GM12878 (cell line): Measurements from ENCODE around the gene CACNA1E. TPM values are rescaled to one million over a fixed set of nuclear protein-coding genes. Genes with fewer than 3 reads are reported as not detected.

Experiments
- ATAC-seq: fragments of 200-7000 bp; cut with Tn5 transposase; 3 replicates; pipeline ENCODE4 v1.9.1; 2020; ENCODE audit warnings: mild to moderate bottlenecking, moderate library complexity
- BruUV-seq: library from RNA; stranded (reverse); fragments of 400-500 nt; replicated peaks from 2 replicates; lab custom pipeline; 2021; lab: Mats Ljungman, UMichigan
- CTCF ChIA-PET: fragments of 300-600 bp; sonication (Branson Sonifier 250); formaldehyde crosslinking; extraction: SDS; loops from one replicate; lab custom pipeline; 2021; ENCODE audit warnings: inconsistent platforms; lab: Yijun Ruan, JAX
- POLR2A ChIA-PET: fragments of 350-600 bp; formaldehyde crosslinking; extraction: SDS; loops from one replicate; lab custom pipeline; 2021; ENCODE audit warnings: inconsistent platforms; lab: Charles Lee
- RAD21 ChIA-PET: fragments of 300-600 bp; sonication (Branson Sonifier 250); formaldehyde crosslinking; loops from one replicate; lab custom pipeline; 2023; ENCODE audit warnings: antibody characterized with exemption; ENCODE audit not compliant: unreplicated experiment; lab: Charles Lee
- SMC1A ChIA-PET: fragments of 300-600 bp; sonication (Branson Sonifier 250); formaldehyde crosslinking; loops from one replicate; lab custom pipeline; 2023; ENCODE audit not compliant: unreplicated experiment, uncharacterized antibody; lab: Charles Lee
- DNase-seq: peaks from one replicate; pipeline ENCODE4 v3.0.0-alpha.2; 2011; ENCODE audit warnings: low read depth, low spot score
- FAIRE-seq: peaks from 3 replicates; lab custom pipeline; 2011; peaks lifted over from hg19 to GRCh38; lab: Jason Lieb, UNC
- H2AFZ ChIP-seq: 2 replicates; pipeline ENCODE4 v1.6.0; 2011; ENCODE audit warnings: low read depth, low read length, control low read depth; ENCODE audit not compliant: control insufficient read depth
- H3K27ac ChIP-seq: 2 replicates; pipeline ENCODE4 v1.5.1; 2011; ENCODE audit warnings: control low read depth; ENCODE audit not compliant: control insufficient read depth, insufficient read depth
- H3K27me3 ChIP-seq, 2 experiments: replicated peaks in 1 of 2; 2 replicates each; pipeline versions ENCODE4 v1.6.0 to v1.6.1; 2011; ENCODE audit warnings: low read length in 1 of 2; ENCODE audit not compliant: control insufficient read depth in 2 of 2, insufficient read depth in 2 of 2
- H3K36me3 ChIP-seq, 2 experiments: 2 replicates each; pipeline ENCODE4 v1.5.1; 2011; ENCODE audit warnings: low read length in 1 of 2; ENCODE audit not compliant: control insufficient read depth in 2 of 2, insufficient read depth in 2 of 2
- H3K4me1 ChIP-seq: 2 replicates; pipeline ENCODE4 v1.6.1; 2011; ENCODE audit warnings: mild to moderate bottlenecking, low read length, moderate library complexity, mixed read lengths; ENCODE audit not compliant: control insufficient read depth, insufficient read depth
- H3K4me2 ChIP-seq: 2 replicates; pipeline ENCODE4 v1.6.0; 2011; ENCODE audit warnings: control low read depth; ENCODE audit not compliant: control insufficient read depth, insufficient read depth
- H3K4me3 ChIP-seq: fragments of 200-600 bp; sonication (generic); 2 replicates; pipeline ENCODE4 v1.5.1; 2016
- H3K79me2 ChIP-seq: 2 replicates; pipeline ENCODE4 v1.6.0; 2011; ENCODE audit warnings: low read length; ENCODE audit not compliant: control insufficient read depth, insufficient read depth
- H3K9ac ChIP-seq: 2 replicates; pipeline ENCODE4 v1.8.0; 2011; ENCODE audit warnings: low read length, control low read depth, mixed read lengths; ENCODE audit not compliant: control insufficient read depth, insufficient read depth
- H3K9me3 ChIP-seq: replicated peaks from 3 replicates; pipeline ENCODE4 v1.5.1; 2011; ENCODE audit warnings: mild to moderate bottlenecking, low read length; ENCODE audit not compliant: control insufficient read depth, insufficient read depth
- H4K20me1 ChIP-seq: 2 replicates; pipeline ENCODE4 v1.6.0; 2011; ENCODE audit not compliant: control insufficient read depth, insufficient read depth
- CHD1 ChIP-seq: IDR thresholded peaks from 2 replicates; pipeline ENCODE4 v1.6.1; 2012; ENCODE audit warnings: low read depth, low read length, improper control_type of control experiment
- CREM ChIP-seq: IDR thresholded peaks from 2 replicates; pipeline ENCODE4 v1.6.1; 2014; ENCODE audit warnings: antibody characterized with exemption, low read depth
- EP300 ChIP-seq, 2 experiments: fragments of 150-350 bp in 1 of 2; IDR thresholded peaks; 2 replicates each; pipeline ENCODE4 v1.6.1; 2011 to 2012; ENCODE audit warnings: low read depth in 2 of 2, low read length in 2 of 2, borderline replicate concordance in 1 of 2, improper control_type of control experiment in 1 of 2, inconsistent platforms in 1 of 2; ENCODE audit not compliant: control insufficient read depth in 1 of 2
- FOXK2 ChIP-seq: fragments of 450-650 bp; IDR thresholded peaks from 2 replicates; pipeline ENCODE4 v1.6.1; 2017; ENCODE audit warnings: mild to moderate bottlenecking, moderate library complexity
- JUND ChIP-seq: IDR thresholded peaks from 2 replicates; pipeline ENCODE4 v1.6.1; 2012; ENCODE audit warnings: low read depth, mild to moderate bottlenecking, low read length, improper control_type of control experiment, moderate library complexity
- MYB ChIP-seq: fragments of 150-350 bp; IDR thresholded peaks from 2 replicates; pipeline ENCODE4 v1.6.1; 2014; ENCODE audit warnings: mild to moderate bottlenecking, low read depth, low read length, borderline replicate concordance
- RELA ChIP-seq: fragments of 450-650 bp; IDR thresholded peaks from 2 replicates; pipeline ENCODE4 v1.8.0; 2014; ENCODE audit warnings: borderline replicate concordance; ENCODE audit not compliant: partially characterized antibody
- SIX5 ChIP-seq: IDR thresholded peaks from 2 replicates; pipeline ENCODE4 v1.6.1; 2011; ENCODE audit warnings: mild to moderate bottlenecking, low read depth, low read length, moderate library complexity; ENCODE audit not compliant: severe bottlenecking
- SMARCA5 ChIP-seq: fragments of 450-650 bp; IDR thresholded peaks from 2 replicates; pipeline ENCODE4 v1.6.1; 2017; ENCODE audit warnings: mild to moderate bottlenecking
- SREBF1 ChIP-seq: IDR thresholded peaks from 2 replicates; pipeline ENCODE4 v1.6.1; 2012; ENCODE audit warnings: mild to moderate bottlenecking, low read length
- SUPT20H ChIP-seq: IDR thresholded peaks from 2 replicates; pipeline ENCODE4 v1.6.1; 2011; ENCODE audit warnings: low read depth, mild to moderate bottlenecking, low read length, moderate library complexity, borderline replicate concordance; ENCODE audit not compliant: control insufficient read depth
- TARDBP ChIP-seq: IDR thresholded peaks from 2 replicates; pipeline ENCODE4 v1.6.1; 2016; ENCODE audit warnings: borderline replicate concordance
- ZZZ3 ChIP-seq: IDR thresholded peaks from 2 replicates; pipeline ENCODE4 v1.6.1; 2011; ENCODE audit warnings: low read depth; ENCODE audit not compliant: control insufficient read depth, insufficient read length
- WGBS: methylation state at CpG from one replicate; pipeline ENCODE4 v1.1.6; 2016; ENCODE audit warnings: low lambda C conversion rate; ENCODE audit not compliant: insufficient replicate concordance, insufficient coverage; ENCODE audit errors: missing lambda C conversion rate; 5-methylcytosine and 5-hydroxymethylcytosine counted together
- in situ Hi-C: fragments of 300-500 bp; cut with MboI; formaldehyde crosslinking; loops from 9 replicates; pipeline ENCODE4 v1.14.3; 2018; ENCODE audit warnings: mixed read lengths
- intact Hi-C: fragments of 100-400 bp; cut with micrococcal nuclease; formaldehyde crosslinking; loops from one replicate; pipeline ENCODE4 v1.14.2; 2022; ENCODE audit not compliant: unreplicated experiment
- polyA plus RNA-seq, 11 experiments: library from polyadenylated mRNA; depleted of rRNA in 4 of 11; unstranded in 6 of 11; stranded (reverse) in 5 of 11; fragments of >200 nt; fragmentation: Nextera tagmentation in 4 of 11; fragmentation: Illumina TruSeq in 1 of 11; extraction: Ambion mirVana in 4 of 11; extraction: Trizol in 1 of 11; gene quantifications; 1 replicate in 1 of 11; 2 replicates in 10 of 11; pipeline versions ENCODE4 v1.2.1 to v1.2.3, GENCODE V29; 2011 to 2016; ENCODE audit warnings: inconsistent platforms in 2 of 11, missing spikeins in 2 of 11, low read depth in 1 of 11
- total RNA-seq, 4 experiments: library from RNA; depleted of rRNA in 3 of 4; stranded (reverse); fragments of >200 nt in 3 of 4; fragmentation: Illumina TruSeq in 1 of 4; extraction: Trizol in 1 of 4; gene quantifications; 2 replicates each; pipeline versions ENCODE4 v1.2.1 to v1.2.3, GENCODE V29; 2013 to 2021
- TF ChIP-seq, protein P1 (sequence below): IDR thresholded peaks from 2 replicates; pipeline ENCODE4 v1.6.1; 2011; ENCODE audit warnings: low read depth, mild to moderate bottlenecking, low read length, moderate library complexity, borderline replicate concordance; ENCODE audit errors: extremely low read depth
- TF ChIP-seq, protein P2 (sequence below): fragments of 450-650 bp; IDR thresholded peaks from 2 replicates; pipeline ENCODE4 v1.6.1; 2017; ENCODE audit warnings: mild to moderate bottlenecking, low read depth, inconsistent platforms; ENCODE audit not compliant: poor library complexity, severe bottlenecking
- TF ChIP-seq, protein P3 (sequence below): fragments of 450-650 bp; IDR thresholded peaks from 2 replicates; pipeline ENCODE4 v1.6.1; 2017; ENCODE audit warnings: low read depth, mild to moderate bottlenecking, moderate library complexity
- TF ChIP-seq, protein P4 (sequence below): IDR thresholded peaks from 2 replicates; pipeline ENCODE4 v1.6.1; 2011; ENCODE audit warnings: borderline replicate concordance, low read depth, mild to moderate bottlenecking, moderate library complexity, mixed read lengths, low read length; ENCODE audit not compliant: insufficient read depth; ENCODE audit errors: extremely low read length
- TF ChIP-seq, protein P5 (sequence below): fragments of 450-650 bp; IDR thresholded peaks from 2 replicates; pipeline ENCODE4 v1.6.1; 2016; ENCODE audit warnings: mild to moderate bottlenecking

The CACNA1E gene
- total and polyA plus RNA-seq, 10 of the 15 experiments (the other 5 are each of a cell fraction or from before 2014, with no cell fraction given): 0.57 to 22.0 (median 8.5) TPM

DNA sequence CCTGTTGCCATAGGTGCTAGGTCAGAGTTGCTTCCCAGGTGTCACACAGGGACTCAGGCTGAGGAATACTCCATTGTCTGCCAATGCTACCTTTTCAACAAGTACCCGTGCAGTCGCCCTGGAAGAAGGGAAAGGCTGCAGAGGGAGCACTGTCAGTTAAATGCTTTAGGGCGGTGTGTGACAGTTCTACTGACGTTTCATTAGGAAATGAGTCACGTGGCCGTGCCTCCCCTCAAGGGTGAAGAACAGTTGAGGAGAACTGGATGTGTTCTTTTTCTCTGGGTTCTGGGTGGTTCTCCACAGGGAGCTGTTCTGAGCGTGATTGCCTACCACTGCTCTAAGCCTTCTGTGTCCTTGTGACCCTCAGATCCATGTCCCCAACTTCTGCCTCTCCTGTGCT, 197.6 kb downstream of the CACNA1E start:
- no peak overlapping the region for H3K4me2 ChIP-seq
- H3K36me3 ChIP-seq: no peaks in the 10 kb centered on the region
- ChIA-PET RAD21 (no interaction called here), POLR2A (no interaction called here), CTCF (interaction anchor here (0.9 to 1.4 kb wide), 3 partner anchors 9 to 256 kb away, joined by 3 to 6 read pairs (median 4); no protein-coding TSS in a partner anchor), SMC1A (interaction anchor here (0.7 to 1.1 kb wide), 2 partner anchors 99 to 119 kb away, joined by 3 to 4 read pairs; no protein-coding TSS in a partner anchor)
- H3K27ac ChIP-seq: no peak overlapping the region
- H2AFZ ChIP-seq: no peak overlapping the region
- FAIRE-seq (no peak), ATAC-seq (no peak), DNase-seq (no peak)
- H4K20me1 ChIP-seq: no peaks in the 10 kb centered on the region; the same call in 1 of the 2 replicates
- BruUV-seq: no TSS peak
- no peak overlapping the region for H3K4me3 ChIP-seq
- H3K27me3 ChIP-seq: no peaks in the 10 kb centered on the region
- H3K4me1 ChIP-seq: no peaks in the 10 kb centered on the region
- H3K9ac ChIP-seq: no peak overlapping the region
- in situ Hi-C loops (no loop called here), intact Hi-C loops (no loop called here)
- H3K79me2 ChIP-seq: no peaks in the 10 kb centered on the region
- 66% methylated on average over 7 of the region's 7 CpGs for WGBS
- no peaks in the 10 kb centered on the region for H3K9me3 ChIP-seq
- TF ChIP-seq EP300 (IDR thresholded peaks at IDR 0.05; ENCODE audit: borderline replicate concordance in 1 of 2, control insufficient read depth in 1 of 2, low read depth in 2 of 2, low read length in 2 of 2) (no peak), CREM (no peak), SMARCA5 (no peak), ZZZ3 (no peak), TARDBP (no peak), FOXK2 (no peak), SIX5 (no peak), MYB (no peak), SUPT20H (no peak), JUND (no peak), SREBF1 (no peak), RELA (no peak), CHD1 (no peak)
- TF ChIP-seq, protein P1, sequence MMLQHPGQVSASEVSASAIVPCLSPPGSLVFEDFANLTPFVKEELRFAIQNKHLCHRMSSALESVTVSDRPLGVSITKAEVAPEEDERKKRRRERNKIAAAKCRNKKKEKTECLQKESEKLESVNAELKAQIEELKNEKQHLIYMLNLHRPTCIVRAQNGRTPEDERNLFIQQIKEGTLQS: no peak
- TF ChIP-seq, protein P2, sequence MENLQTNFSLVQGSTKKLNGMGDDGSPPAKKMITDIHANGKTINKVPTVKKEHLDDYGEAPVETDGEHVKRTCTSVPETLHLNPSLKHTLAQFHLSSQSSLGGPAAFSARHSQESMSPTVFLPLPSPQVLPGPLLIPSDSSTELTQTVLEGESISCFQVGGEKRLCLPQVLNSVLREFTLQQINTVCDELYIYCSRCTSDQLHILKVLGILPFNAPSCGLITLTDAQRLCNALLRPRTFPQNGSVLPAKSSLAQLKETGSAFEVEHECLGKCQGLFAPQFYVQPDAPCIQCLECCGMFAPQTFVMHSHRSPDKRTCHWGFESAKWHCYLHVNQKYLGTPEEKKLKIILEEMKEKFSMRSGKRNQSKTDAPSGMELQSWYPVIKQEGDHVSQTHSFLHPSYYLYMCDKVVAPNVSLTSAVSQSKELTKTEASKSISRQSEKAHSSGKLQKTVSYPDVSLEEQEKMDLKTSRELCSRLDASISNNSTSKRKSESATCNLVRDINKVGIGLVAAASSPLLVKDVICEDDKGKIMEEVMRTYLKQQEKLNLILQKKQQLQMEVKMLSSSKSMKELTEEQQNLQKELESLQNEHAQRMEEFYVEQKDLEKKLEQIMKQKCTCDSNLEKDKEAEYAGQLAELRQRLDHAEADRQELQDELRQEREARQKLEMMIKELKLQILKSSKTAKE: no peak
- TF ChIP-seq, protein P3, sequence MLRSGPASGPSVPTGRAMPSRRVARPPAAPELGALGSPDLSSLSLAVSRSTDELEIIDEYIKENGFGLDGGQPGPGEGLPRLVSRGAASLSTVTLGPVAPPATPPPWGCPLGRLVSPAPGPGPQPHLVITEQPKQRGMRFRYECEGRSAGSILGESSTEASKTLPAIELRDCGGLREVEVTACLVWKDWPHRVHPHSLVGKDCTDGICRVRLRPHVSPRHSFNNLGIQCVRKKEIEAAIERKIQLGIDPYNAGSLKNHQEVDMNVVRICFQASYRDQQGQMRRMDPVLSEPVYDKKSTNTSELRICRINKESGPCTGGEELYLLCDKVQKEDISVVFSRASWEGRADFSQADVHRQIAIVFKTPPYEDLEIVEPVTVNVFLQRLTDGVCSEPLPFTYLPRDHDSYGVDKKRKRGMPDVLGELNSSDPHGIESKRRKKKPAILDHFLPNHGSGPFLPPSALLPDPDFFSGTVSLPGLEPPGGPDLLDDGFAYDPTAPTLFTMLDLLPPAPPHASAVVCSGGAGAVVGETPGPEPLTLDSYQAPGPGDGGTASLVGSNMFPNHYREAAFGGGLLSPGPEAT: no peak
- TF ChIP-seq, protein P4, sequence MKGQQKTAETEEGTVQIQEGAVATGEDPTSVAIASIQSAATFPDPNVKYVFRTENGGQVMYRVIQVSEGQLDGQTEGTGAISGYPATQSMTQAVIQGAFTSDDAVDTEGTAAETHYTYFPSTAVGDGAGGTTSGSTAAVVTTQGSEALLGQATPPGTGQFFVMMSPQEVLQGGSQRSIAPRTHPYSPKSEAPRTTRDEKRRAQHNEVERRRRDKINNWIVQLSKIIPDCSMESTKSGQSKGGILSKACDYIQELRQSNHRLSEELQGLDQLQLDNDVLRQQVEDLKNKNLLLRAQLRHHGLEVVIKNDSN: no peak
- TF ChIP-seq, protein P5, sequence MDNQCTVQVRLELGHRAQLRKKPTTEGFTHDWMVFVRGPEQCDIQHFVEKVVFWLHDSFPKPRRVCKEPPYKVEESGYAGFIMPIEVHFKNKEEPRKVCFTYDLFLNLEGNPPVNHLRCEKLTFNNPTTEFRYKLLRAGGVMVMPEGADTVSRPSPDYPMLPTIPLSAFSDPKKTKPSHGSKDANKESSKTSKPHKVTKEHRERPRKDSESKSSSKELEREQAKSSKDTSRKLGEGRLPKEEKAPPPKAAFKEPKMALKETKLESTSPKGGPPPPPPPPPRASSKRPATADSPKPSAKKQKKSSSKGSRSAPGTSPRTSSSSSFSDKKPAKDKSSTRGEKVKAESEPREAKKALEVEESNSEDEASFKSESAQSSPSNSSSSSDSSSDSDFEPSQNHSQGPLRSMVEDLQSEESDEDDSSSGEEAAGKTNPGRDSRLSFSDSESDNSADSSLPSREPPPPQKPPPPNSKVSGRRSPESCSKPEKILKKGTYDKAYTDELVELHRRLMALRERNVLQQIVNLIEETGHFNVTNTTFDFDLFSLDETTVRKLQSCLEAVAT: no peak
